Uterus (tissue), 2 donors: Measurements from ENCODE around the gene ASB10.

Experiments used
- CTCF ChIP-seq, 4 experiments: fragments of 200-600 bp in 2 of 4; fragments of 450-650 bp in 2 of 4; sonication (generic) in 2 of 4; IDR thresholded peaks; one replicate each; pipeline ENCODE4 v1.5.1; 2016 to 2019; ENCODE audit warnings: antibody characterized with exemption in 4 of 4, mild to moderate bottlenecking in 2 of 4, moderate library complexity in 1 of 4
- POLR2A ChIP-seq, 2 donors: fragments of 450-650 bp; IDR thresholded peaks; one replicate each; pipeline ENCODE4 v1.6.1; 2016; ENCODE audit warnings: antibody characterized with exemption in 2 of 2, mild to moderate bottlenecking in 1 of 2, moderate library complexity in 1 of 2

- TF ChIP-seq CTCF (IDR thresholded peaks at IDR 0.05) (no peak), POLR2A (IDR thresholded peaks at IDR 0.05) (no peak)
Measured at GRCh38 chr7:151188252-151188542, 1.1 kb upstream of the ASB10 start.
